Measurements from ENCODE around the gene MITD1.

The MITD1 gene

GRCh38 chr2:99190548-99190947 lies 9.7 kb upstream of the MITD1 start:
- Histone ChIP-seq H4K20me1 (ENCODE audit: insufficient read depth) (no peaks in the 10 kb centered on the region), H3K36me3 (ENCODE audit: insufficient read depth) (0 out of 2 replicates have a peak, but pooled peaks cover 2% of the 10 kb centered on the region), H3K4me2 (no peak overlapping the region), H3K9ac (no peak overlapping the region), H3K27me3 (ENCODE audit: insufficient read depth, low read depth) (no peaks in the 10 kb centered on the region), H3K27ac (no peak overlapping the region), H3K4me3 (IDR thresholded peaks at IDR 0.05; ENCODE audit: insufficient read depth, low read depth, low read length) (no peak overlapping the region), H3K4me1 (ENCODE audit: low read depth, poor library complexity, severe bottlenecking) (no peaks in the 10 kb centered on the region), H3K79me2 (ENCODE audit: insufficient read depth, low read depth) (peaks cover 9% of the 10 kb centered on the region; the same call in 1 of the 2 replicates), H2AFZ (ENCODE audit: low read depth) (no peak overlapping the region)
- 0 out of 2 replicates have a peak, but pooled peaks have one; percentile 13 for TF ChIP-seq CTCF (conservative IDR thresholded peaks at IDR 0.05; ENCODE audit: low read depth, low read length)

- Histone ChIP-seq H3K4me2 (no peak overlapping the region), H3K79me2 (ENCODE audit: insufficient read depth, low read depth) (peaks cover 28% of the 10 kb centered on the region; the same call in 1 of the 2 replicates), H3K4me3 (IDR thresholded peaks at IDR 0.05; ENCODE audit: insufficient read depth, low read depth, low read length) (no peak overlapping the region), H3K36me3 (ENCODE audit: insufficient read depth) (no peaks in the 10 kb centered on the region), H4K20me1 (ENCODE audit: insufficient read depth) (no peaks in the 10 kb centered on the region), H3K27ac (no peak overlapping the region), H3K4me1 (ENCODE audit: low read depth, poor library complexity, severe bottlenecking) (no peaks in the 10 kb centered on the region), H3K9ac (no peak overlapping the region), H3K27me3 (ENCODE audit: insufficient read depth, low read depth) (no peaks in the 10 kb centered on the region), H2AFZ (ENCODE audit: low read depth) (no peak overlapping the region)
- no peak for TF ChIP-seq CTCF (conservative IDR thresholded peaks at IDR 0.05; ENCODE audit: low read depth, low read length)
Measured at GRCh38 chr2:99188357-99188756, 7.5 kb upstream of the MITD1 start.

GRCh38 chr2:99187011-99187410 lies 6.2 kb upstream of the MITD1 start:
- Histone ChIP-seq H3K79me2 (ENCODE audit: insufficient read depth, low read depth) (peaks cover 42% of the 10 kb centered on the region), H3K9ac (no peak overlapping the region), H3K36me3 (ENCODE audit: insufficient read depth) (no peaks in the 10 kb centered on the region), H3K27ac (no peak overlapping the region), H3K4me3 (IDR thresholded peaks at IDR 0.05; ENCODE audit: insufficient read depth, low read depth, low read length) (no peak overlapping the region), H3K4me1 (ENCODE audit: low read depth, poor library complexity, severe bottlenecking) (peaks cover 7% of the 10 kb centered on the region), H3K27me3 (ENCODE audit: insufficient read depth, low read depth) (no peaks in the 10 kb centered on the region), H4K20me1 (ENCODE audit: insufficient read depth) (no peaks in the 10 kb centered on the region), H3K4me2 (no peak overlapping the region), H2AFZ (ENCODE audit: low read depth) (no peak overlapping the region)
- no peak for TF ChIP-seq CTCF (conservative IDR thresholded peaks at IDR 0.05; ENCODE audit: low read depth, low read length)

GRCh38 chr2:99184811-99185210 lies 4.0 kb upstream of the MITD1 start:
- Histone ChIP-seq H3K4me3 (IDR thresholded peaks at IDR 0.05; ENCODE audit: insufficient read depth, low read depth, low read length) (no peak overlapping the region), H4K20me1 (ENCODE audit: insufficient read depth) (no peaks in the 10 kb centered on the region), H3K4me1 (ENCODE audit: low read depth, poor library complexity, severe bottlenecking) (peaks cover 19% of the 10 kb centered on the region), H3K79me2 (ENCODE audit: insufficient read depth, low read depth) (peaks cover 60% of the 10 kb centered on the region), H3K27ac (no peak overlapping the region), H3K27me3 (ENCODE audit: insufficient read depth, low read depth) (no peaks in the 10 kb centered on the region), H2AFZ (ENCODE audit: low read depth) (no peak overlapping the region), H3K9ac (no peak overlapping the region), H3K4me2 (no peak overlapping the region), H3K36me3 (ENCODE audit: insufficient read depth) (no peaks in the 10 kb centered on the region)
- TF ChIP-seq CTCF (conservative IDR thresholded peaks at IDR 0.05; ENCODE audit: low read depth, low read length) = no peak
